TTC549 (cell line): Measurements from ENCODE around the gene TFB1M.
"Not testable (repeated sequence)": the region's sequence is repeated elsewhere in the genome, so short reads cannot be mapped to it uniquely, and the experiment has no call there.

Experiments used
- FAIRE-seq: peaks from 2 replicates; lab custom pipeline; 2012; peaks lifted over from hg19 to GRCh38; lab: Jason Lieb, UNC

TFB1M gene

DNA sequence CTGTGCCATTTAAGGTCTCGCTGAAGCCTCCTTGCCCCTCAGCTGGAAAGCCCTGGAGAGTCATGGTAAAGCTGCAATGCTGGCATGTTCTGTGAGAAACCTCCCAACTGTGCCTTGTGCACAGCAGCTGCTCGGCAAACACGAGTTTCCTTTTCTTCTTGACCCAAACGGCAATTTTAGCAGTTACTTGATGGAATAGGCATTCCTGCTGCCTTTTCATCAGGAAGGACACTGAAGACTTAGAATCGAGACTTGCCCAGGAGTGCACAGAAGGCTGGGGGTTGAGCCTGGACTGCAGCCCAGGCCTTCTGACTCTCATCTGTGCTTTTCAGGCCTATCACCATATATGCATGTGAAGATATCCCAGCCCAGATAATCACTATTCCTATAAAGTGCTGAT is 79.2 kb downstream of the TFB1M start:
- no peak for FAIRE-seq

DNA sequence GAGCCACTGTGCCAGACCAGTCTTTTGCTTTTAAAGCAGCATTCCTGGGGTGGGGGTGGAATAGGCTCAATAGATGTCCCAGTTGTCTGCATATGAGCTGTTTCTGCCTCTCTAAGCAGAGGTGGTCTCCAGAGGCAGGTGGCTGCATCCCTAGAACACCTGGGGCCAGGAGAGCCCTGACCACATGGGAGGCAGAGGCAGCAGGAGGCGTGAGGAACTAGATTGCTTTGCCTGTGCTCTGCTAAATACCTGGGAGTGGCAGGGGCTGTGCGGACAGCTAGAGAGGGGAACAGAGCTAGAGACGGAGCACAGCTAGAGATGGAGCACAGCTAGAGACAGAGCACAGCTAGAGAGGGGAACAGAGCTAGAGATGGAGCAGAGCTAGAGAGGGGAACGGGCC is 79.6 kb downstream of the TFB1M start:
- FAIRE-seq = no peak

DNA sequence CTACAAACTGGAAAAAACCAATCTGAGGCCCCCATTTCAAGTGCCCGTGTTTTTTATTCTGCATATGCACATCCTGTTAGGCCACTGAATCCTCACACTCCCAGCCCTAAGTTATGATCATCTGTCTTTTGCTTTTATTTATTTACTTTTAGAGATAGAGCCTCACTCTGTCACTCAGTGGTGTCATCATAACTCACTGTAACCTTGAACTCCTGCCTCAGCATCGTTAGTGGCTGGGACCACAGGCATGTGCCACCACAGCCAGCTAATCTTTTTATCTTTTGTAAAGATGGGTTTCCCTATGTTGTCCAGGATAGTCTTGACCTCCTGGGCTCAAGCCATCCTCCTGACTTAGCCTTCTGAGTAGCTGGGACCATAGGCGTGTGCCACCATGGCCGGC is 80.1 kb downstream of the TFB1M start:
- no peak for FAIRE-seq

DNA sequence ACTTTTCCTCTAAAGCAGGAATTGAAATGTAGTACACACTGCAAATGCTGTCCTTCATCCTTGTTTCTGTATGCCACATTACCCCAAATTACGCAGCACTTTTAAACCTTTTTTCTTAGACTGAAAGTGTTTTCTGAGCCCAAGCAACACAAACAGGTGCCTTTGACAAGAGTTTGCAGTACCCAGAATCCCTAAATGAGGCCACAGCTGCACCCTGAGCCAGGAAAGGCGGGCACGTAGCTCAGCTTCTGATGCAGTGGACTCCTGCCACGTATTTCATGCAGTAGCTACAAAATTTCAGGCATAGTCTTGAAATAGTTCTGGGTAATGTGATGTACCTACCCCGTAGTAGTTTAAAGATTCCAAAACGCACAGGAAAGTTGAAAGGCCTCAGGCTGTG is 81.4 kb downstream of the TFB1M start:
- FAIRE-seq = no peak

DNA sequence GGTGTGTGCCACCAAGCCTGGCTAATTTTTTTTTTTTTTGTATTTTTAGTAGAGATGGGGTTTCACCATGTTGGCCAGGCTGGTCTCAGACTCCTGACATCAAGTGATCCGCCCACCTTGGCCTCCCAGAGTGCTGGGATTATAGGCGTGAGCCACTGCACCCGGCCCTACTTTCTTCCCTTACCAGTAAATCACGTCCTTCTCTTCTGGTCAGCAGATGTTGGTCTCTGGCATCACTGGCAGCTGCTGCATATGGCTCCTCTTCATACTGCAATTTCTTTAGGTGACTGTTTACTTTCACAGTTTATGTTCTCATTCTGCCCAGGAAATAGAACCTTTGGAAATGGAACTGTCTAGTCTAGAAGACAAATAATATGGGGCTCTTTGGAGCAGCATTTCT is 83.3 kb downstream of the TFB1M start:
- FAIRE-seq = not testable (repeated sequence)

DNA sequence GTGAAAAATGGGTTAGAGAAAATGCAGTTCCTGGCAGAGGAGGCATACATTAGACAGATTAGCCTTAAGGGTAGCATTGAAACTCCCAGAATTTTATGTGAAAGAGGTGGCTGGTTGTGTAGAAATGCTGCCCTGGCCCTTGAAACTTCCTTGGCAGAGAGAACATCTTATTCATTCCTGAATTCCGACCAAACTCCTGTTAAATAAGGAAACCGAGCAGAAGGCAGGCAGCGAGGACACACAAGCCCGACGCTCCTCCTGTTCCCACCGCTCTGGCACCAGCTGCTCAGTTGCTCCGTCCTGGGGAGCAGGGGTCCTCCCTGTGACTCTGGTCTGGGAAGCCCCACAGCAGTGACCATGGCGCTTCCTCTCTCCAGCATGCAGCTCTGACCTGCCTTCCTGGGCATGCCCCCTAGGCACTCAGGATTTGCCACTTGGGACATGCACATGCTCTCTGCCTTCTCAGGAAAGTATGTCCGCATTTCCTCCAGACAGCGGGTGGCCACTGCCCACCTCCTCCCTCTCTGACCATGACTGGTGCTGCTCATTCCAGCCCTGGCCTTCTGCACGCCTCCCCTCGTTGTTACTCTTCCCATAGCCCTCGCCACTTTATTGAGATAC is 85.6 kb downstream of the TFB1M start:
- FAIRE-seq = no peak

DNA sequence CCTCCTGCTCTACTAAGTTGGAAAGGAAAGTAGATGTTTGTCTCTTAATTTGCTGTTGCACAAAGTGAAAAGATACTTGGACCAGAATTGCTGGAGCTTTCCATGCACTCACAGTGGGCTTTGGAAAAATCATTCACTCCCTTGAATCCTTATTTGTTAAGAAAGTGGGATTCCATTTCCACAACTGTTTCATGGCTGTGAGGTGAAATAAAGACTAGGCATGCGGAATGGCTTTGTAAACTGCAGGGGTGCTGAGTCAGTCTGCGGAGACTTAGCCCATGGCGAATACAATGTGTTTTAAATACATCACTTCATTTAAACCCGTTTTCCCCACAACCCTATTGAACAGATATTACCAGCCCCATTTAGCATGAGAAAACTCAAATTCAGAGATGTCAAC is 87.2 kb downstream of the TFB1M start:
- no peak for FAIRE-seq

DNA sequence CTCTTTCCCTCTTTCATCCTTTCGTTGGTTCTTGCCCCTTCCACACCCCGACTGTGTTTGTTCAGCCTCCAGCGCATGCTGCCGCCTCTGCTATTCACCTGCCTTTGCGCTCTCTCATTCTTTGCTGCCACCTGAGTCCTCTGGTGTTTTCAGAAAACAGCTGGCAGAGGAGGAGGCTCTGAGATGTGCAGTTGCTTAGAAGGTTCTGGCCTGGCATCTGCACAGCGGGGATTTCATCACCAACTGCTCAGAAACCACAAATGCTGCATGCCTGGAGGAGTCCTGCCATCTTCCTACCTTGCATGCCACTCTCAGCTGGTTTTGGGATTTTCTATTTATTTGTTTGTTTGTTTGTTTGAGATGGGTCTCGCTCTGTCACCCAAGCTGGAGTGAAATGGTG is 89.7 kb downstream of the TFB1M start:
- no peak for FAIRE-seq

DNA sequence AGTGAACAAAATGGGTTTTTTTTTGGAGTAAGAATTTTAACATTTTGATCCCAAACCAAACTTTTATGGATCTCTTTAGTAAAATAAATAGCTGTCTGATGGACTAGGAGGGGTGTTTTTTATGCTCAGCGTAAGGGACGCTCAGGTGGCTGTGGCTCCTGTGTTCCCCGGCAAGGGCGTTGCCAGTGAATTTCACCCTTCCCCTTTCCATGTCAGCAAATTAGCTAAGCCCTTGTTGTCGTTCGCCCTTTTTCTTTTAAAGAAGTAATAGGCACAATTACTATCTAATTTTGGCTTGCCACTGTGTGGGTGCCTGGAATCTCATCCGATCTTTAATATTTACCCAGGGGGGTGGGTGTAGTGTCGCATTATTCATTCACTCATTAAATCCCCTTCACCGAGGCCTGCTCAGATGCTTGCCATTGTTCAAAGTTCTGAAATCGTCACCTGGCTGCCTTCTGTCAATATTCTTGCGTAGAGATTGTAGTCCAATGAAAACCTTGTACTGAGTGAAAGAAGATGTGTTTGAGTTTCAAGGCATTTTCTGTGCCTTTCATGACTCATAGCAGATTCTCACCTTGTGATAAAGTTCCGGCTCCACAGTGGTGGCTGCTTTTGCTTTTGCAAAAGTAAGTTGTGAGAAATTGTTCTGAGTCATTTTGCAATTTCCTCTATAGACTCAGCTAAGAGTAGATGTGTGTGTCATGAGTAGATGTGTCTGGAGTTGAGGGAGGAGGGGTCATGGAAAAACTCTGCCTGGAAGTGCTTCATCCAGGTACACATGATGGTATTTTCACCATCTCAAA is 90.4 kb downstream of the TFB1M start:
- no peak for FAIRE-seq

DNA sequence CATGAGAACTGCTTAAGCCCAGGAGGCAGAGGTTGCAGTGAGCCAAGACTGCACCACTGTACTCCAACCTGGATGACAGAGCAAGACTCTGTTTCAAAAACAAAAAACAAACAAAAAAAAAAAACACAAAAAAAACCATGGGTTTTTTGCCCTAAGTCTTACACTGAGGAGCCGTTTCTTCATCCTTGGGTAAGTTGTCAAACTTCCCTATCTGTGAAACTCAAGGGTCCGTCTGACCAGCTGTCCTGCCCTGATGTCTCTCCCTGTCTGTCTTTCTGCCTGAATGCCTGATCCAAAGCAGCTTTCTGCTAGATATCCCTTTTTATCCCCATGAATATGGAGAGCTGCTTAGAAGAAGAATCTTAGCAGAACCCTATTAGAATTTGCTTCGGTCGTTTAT is 91.8 kb downstream of the TFB1M start:
- no peak for FAIRE-seq

DNA sequence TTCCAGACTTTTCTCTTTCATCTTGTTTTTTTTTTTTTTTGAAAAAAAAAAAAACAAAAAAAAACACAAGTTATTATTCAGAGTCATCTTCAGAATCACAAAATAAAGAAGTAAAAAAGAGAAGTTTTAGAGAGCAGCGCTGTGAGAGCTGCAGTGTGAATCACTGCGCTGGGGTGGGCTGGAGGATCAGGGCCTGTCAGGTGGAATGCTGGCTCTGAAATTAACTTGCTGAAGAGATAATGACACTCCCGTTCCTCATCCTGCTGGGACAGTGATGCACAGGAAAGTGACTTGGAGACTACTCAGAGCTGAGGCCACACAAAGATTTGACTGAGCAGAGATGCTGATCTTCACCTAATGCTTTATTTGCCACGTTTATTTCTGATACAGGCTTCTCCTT is 93.2 kb downstream of the TFB1M start:
- FAIRE-seq = no peak

DNA sequence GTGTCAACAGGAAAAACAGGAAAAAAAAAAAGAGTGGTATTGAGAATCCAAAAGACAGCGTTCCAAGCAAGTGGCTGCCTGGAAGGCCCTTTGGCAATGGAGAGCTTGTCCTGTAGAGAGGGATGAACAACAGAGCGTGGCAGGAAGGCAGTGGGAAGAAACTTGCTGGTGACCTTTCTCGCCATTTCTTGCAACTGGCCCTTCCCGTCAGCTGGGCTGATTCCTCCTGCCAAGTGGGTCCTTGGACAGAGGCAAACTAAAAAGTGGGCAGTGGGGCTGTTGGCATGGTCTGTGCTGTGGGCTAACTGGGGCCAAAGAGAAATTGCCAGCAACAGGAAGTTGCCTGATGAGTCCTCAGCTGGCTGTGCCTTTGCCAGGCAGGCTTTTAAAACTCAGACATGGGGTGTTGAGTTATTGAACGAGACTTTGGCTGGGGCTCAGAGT is 94.4 kb downstream of the TFB1M start:
- no peak for FAIRE-seq

DNA sequence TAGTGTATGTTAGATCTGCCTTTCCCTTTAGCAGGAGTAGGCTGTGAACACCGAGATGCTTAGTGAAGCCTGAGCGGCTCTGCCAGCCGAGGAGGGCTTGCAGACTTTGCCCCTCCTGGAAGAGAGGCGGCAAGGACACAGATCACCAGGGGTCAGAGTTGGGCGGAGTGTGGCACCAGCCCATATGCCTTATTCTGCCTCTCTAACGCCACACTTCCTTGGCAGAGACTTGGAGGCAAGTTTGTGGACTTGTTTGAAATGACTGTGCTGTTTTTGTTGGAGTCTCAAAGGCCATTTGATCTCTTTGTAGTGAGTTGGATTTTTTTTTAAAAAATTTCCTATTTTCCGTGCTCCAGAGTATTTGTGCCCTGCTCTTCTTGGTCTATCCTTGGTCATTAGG is 95.0 kb downstream of the TFB1M start:
- no peak for FAIRE-seq

DNA sequence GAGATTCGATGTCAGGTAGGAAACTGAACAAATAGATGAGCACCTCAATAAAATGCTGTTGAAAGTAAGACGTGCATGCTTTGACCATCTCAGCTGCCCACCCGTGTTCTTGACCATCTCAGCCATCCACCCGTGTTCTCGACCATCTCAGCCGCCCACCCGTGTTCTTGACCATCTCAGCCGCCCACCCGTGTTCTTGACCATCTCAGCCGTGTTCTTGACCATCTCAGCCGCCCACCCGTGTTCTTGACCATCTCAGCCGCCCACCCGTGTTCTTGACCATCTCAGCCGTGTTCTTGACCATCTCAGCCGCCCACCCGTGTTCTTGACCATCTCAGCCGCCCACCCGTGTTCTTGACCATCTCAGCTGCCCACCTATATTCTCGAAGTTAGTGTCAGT is 95.6 kb downstream of the TFB1M start:
- not testable (repeated sequence) for FAIRE-seq

DNA sequence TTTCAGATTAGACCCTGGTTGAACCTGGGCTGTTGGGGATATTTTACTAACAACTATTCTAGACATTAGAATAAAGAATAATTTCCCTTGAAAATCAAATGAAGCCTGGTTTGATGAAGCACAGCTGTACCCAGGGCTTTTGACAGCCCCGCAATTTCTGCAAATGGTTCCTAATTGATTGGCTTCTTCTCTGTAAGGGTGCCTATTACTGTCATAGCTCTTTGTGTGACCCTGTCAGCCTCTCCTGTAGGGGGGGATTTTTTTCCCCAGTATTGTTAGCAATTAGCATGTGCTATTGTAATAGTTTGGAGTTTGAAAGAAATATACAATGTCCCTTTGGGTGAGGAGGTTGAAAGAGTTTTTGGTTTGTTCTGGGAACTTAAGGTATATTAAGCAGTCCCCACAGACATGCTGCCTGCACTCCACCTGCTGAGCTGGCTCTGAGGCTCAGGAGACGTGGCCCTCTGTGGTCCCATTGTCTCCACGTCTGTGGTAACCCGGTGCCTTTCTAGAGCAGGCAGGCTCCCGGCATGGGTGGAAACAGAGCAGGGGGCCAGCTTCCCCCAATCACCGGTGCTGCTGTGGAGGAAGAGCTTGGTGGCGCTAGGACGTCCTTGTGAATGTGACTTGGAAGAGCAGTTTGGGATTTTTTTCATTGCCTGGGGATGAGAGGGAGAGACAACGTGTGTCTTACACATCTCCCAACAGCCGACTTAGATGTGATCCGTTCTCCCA is 97.8 kb downstream of the TFB1M start:
- FAIRE-seq = no peak

DNA sequence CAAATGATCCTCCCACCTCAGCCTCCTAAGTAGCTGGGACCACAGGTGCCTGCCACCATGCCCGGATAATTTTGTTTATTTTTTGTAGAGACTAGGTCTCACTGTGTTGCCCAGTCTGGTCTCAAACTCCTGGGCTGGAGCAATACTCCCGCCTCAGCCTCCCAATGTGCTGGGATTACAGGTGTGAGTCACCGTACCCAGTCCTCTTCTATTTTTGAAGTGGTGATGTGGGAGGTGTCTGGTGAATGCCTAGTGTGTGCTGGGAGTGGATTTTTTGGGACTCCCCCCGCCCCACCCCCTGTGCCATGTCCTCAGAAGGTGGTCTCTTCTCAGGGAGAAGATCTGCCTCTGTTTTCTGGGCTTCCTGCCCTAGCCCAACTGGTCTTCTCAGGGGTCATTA is 98.4 kb downstream of the TFB1M start:
- FAIRE-seq = no peak

DNA sequence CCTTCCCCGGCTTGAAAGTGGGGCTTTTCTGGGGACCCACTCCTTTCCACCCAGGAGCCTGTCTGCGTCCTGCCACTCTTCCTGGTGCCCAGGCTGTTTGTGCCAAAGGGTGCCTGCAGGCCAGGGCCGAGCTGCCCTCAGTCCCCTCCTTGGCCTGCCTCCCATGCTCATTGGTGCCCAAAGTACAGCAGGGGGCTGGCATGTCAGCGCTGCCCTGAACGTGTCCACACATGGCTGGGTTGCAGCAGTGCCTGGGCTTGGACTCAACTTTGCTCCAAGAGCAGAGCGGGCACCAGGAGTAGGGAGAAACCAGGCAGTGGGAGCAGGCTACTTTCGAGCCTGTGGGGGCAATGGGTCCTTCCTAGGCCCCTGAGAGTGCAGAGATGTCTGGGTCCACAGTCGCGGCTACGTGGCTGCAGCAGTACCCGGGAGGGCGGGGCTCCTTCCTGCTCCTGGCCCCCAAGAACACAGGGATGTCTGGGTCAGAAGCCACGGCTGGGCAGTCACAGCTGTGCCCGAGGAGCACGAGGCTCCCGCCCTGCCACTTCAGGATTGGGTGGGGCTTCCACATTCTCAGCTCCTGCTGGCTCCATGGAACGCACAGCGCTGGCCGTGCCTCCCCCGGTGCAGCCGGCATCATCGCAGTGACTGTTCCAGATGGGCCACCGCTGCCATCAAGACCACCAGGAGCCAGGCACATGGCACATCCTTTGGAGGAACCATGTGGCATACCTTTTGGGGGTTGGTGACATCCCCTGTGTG is 100.5 kb downstream of the TFB1M start:
- no peak for FAIRE-seq

DNA sequence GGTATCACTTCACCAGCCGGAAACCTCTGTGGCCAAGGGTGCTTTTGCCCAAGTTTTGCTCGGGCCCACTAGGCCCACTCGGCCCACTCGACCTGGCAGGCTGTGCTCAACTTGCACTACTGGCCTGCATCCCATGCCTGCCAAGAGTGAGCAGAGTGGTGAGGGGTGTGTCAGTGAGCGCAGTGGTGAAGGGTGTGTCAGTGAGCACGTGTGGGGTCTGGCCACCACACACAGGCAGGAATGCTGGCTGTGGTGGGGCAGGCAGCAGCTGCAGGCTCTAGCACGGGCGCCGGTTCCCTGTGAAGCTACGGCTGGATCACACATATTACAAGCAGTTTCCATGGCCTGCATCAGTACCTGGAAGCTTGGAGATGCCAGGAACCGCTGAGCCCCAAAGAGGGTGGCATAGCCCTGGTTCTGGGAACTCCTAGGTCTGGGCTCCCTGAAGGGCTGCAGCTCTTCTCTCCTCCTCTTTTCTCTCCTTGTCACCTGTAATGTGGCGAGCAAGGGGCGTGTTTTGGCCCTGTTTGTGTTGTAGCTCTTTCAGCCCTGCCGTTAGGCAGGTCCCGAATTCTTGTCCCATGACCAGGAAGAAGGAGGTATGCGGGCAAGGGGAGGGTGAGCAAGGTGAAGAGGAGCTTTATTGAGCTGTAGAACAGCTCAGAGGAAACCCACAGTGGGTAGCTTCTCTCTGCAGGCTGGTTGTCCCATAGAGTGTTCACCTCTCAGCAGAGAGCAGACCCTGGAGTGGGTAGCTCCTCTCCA is 101.5 kb downstream of the TFB1M start:
- no peak for FAIRE-seq

DNA sequence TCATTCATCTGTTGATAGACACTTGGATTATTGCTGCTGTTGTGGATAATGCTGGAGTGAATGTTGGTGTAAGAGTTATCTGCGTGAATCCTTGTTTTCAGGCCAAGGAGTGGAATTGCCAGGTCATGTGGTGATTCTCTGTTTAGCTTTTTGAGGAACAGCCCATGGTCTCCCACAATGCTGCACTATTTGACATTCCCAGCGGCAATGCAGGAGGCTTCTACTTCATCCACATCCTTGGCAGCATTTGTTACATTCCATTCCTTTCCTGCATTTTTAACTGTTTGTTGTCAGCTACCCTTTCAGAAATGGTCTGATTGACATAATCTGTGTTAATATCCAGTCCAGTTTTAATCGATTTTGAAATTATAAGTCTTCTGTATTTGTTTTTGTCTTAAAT is 102.2 kb downstream of the TFB1M start:
- FAIRE-seq = no peak

DNA sequence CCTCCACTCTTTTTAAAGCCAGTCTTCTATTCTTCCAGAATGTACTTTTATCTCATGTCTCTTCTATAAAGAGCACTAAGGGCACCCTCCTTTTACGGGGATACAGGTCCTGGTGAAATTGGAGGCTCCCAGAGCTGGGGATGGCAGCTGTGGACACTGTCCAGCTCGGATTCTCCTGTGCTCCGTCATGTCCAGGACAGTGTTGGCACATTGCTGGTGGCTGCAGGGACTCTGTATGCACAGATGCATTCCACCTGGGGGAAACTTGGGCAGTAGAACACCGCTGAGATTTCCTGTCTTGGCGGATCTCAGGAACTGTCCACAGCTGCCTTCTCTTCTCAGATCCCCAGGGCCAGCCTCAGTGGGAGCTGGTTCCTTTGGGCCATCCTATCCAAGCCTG is 107.1 kb downstream of the TFB1M start:
- FAIRE-seq = no peak
